ENCODE results near the gene SCAMP1. TPM values are rescaled to one million over a fixed set of nuclear protein-coding genes. Genes with fewer than 3 reads are reported as not detected.

SCAMP1 gene
- total and polyA plus RNA-seq, 9 donors = 13.6 to 38.8 (median 35.5) TPM

GRCh38 chr5:78369680-78370079 lies 9.3 kb downstream of the SCAMP1 start:
- Histone ChIP-seq H3K36me3 (no peaks in the 10 kb centered on the region), H3K27ac (no peak overlapping the region), H3K4me3 (no peak overlapping the region), H3K4me1 (ENCODE audit: insufficient read depth) (no peaks in the 10 kb centered on the region), H3K27me3 (no peaks in the 10 kb centered on the region), H3K9me3 (no peaks in the 10 kb centered on the region)
- DNase-seq = no peak
- 93 to 100% (median 97%) methylated on average over 2 of the region's 2 CpGs for WGBS, 3 donors
- intact Hi-C loops (cut with DNase I) = no loop called here
- no peak for TF ChIP-seq CTCF (IDR thresholded peaks at IDR 0.05)
- TF ChIP-seq EP300 (IDR thresholded peaks at IDR 0.05) = no peak
- no peak for TF ChIP-seq POLR2A (IDR thresholded peaks at IDR 0.05)

GRCh38 chr5:78373231-78373630 lies 12.8 kb downstream of the SCAMP1 start:
- H3K4me1 ChIP-seq (ENCODE audit: insufficient read depth) = peaks cover 2% of the 10 kb centered on the region
- intact Hi-C loops (cut with DNase I) = no loop called here

GRCh38 chr5:78376315-78376714 lies 15.9 kb downstream of the SCAMP1 start:
- H3K36me3 ChIP-seq = no peaks in the 10 kb centered on the region
- H3K27me3 ChIP-seq = no peaks in the 10 kb centered on the region
- intact Hi-C loops (cut with DNase I) = no loop called here
- no peak overlapping the region for H3K27ac ChIP-seq
- DNase-seq = no peak
- peaks cover 2% of the 10 kb centered on the region for H3K4me1 ChIP-seq (ENCODE audit: insufficient read depth)
- TF ChIP-seq CTCF (IDR thresholded peaks at IDR 0.05) = no peak
- TF ChIP-seq EP300 (IDR thresholded peaks at IDR 0.05) = no peak
- TF ChIP-seq POLR2A (IDR thresholded peaks at IDR 0.05) = no peak
- 96 to 100% (median 98%) methylated on average over 3 of the region's 3 CpGs for whole genome bisulfite sequencing, 3 donors
- H3K4me3 ChIP-seq = no peak overlapping the region
- no peaks in the 10 kb centered on the region for H3K9me3 ChIP-seq

More at GRCh38 chr5:78373231-78373630, 12.8 kb downstream of the SCAMP1 start:
- Histone ChIP-seq H3K36me3 (no peaks in the 10 kb centered on the region), H3K9me3 (no peaks in the 10 kb centered on the region), H3K27ac (no peak overlapping the region), H3K27me3 (no peaks in the 10 kb centered on the region), H3K4me3 (no peak overlapping the region)
- 87 to 95% (median 91%) methylated on average over 1 of the region's 1 CpG for WGBS, 3 donors
- no peak for DNase-seq
- TF ChIP-seq EP300 (IDR thresholded peaks at IDR 0.05) (no peak), CTCF (IDR thresholded peaks at IDR 0.05) (no peak), POLR2A (IDR thresholded peaks at IDR 0.05) (no peak)

- Histone ChIP-seq H3K36me3 (no peaks in the 10 kb centered on the region), H3K9me3 (no peaks in the 10 kb centered on the region), H3K4me3 (no peak overlapping the region), H3K27ac (no peak overlapping the region), H3K27me3 (no peaks in the 10 kb centered on the region), H3K4me1 (ENCODE audit: insufficient read depth) (peaks cover 2% of the 10 kb centered on the region)
- 14 to 27% (median 23%) methylated on average over 3 of the region's 3 CpGs for WGBS, 3 donors
- no peak for TF ChIP-seq EP300 (IDR thresholded peaks at IDR 0.05)
- no peak for TF ChIP-seq CTCF (IDR thresholded peaks at IDR 0.05)
- TF ChIP-seq POLR2A (IDR thresholded peaks at IDR 0.05) = no peak
- intact Hi-C loops (cut with DNase I) = no loop called here
- DNase-seq = no peak
Measured at GRCh38 chr5:78377056-78377717, 16.8 kb downstream of the SCAMP1 start.
